H1 (cell line): ENCODE measurements around the gene TMCO2. TPM values are rescaled to one million over a fixed set of nuclear protein-coding genes. Genes with fewer than 3 reads are reported as not detected.

ENCODE experiments used
- CBX5 ChIP-seq: fragments of 300-800, 300-1000 bp; sonication (generic); IDR thresholded peaks from 2 replicates; pipeline ENCODE4 v1.7.1; 2016; ENCODE audit warnings: antibody characterized with exemption, low read length, low read depth
- CHD7 ChIP-seq: fragments of 300-600 bp; sonication (generic); IDR thresholded peaks from 2 replicates; pipeline ENCODE4 v1.7.1; 2012; ENCODE audit warnings: low read length, moderate library complexity, mild to moderate bottlenecking, inconsistent platforms; ENCODE audit not compliant: insufficient replicate concordance
- EZH2 ChIP-seq: fragments of 200-600 bp; sonication (generic); IDR thresholded peaks from 2 replicates; pipeline ENCODE4 v1.7.1; 2012; ENCODE audit warnings: low read depth, mild to moderate bottlenecking, moderate library complexity, low read length, inconsistent platforms; ENCODE audit not compliant: severe bottlenecking
- GABPA ChIP-seq: IDR thresholded peaks from 2 replicates; pipeline ENCODE4 v1.6.1; 2011; ENCODE audit warnings: mild to moderate bottlenecking, low read length, moderate library complexity, borderline replicate concordance; ENCODE audit not compliant: insufficient read depth
- polyA plus RNA-seq, 7 experiments: library from polyadenylated mRNA; depleted of rRNA in 3 of 7; stranded (reverse) in 5 of 7; unstranded in 2 of 7; fragments of >200 nt in 5 of 7; fragments of 200-250 nt in 2 of 7; gene quantifications; 1 replicate in 5 of 7; 2 replicates in 1 of 7; 4 replicates in 1 of 7; pipeline versions ENCODE4 v1.2.1 to v1.2.3, GENCODE V29; 2011 to 2013; ENCODE audit warnings: missing spikeins in 2 of 7, mixed read lengths in 2 of 7
- total RNA-seq: library from RNA; stranded (reverse); fragmentation: NEBNext Ultra II Directional; extraction: Animal tissue kit (Norgen Biotek cat#: 25700); gene quantifications from 2 replicates; pipeline ENCODE4 v1.2.1, GENCODE V29; 2021

The TMCO2 gene
- total and polyA plus RNA-seq, 2 of the 8 experiments (the other 6 are each of a cell fraction or from before 2014, with no cell fraction given): not detected

GRCh38 chr1:40291293-40291692 is 43.6 kb downstream of the TMCO2 start (continued):
- TF ChIP-seq CHD7: no peak
- no peak for TF ChIP-seq EZH2
- no peak for TF ChIP-seq CBX5
- no peak for TF ChIP-seq GABPA
